Measurements from ENCODE around the gene TTC9B.

DNA sequence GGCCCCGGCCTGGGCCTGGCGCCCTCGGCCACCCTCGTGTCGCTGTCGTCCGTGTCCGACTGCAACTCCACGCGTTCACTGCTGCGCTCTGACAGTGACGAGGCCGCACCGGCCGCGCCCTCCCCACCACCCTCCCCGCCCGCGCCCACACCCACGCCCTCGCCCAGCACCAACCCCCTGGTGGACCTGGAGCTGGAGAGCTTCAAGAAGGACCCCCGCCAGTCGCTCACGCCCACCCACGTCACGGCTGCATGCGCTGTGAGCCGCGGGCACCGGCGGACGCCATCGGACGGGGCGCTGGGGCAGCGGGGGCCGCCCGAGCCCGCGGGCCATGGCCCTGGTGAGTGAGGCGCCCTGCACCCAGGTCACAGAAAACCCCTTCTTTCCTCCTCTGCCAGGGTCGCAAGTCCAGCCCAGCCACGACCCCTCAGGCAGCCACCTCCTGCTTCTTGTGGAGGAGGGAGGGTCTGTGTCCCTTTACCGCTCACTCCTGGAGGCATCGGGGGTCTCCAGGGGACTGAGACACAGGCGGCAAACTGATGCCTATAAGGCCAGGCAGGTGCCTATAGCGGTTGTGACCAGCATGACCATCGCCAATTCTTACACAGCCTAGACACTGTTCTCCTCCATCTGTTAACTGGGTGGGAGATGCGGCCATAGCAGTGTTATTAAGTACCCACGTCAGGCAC, 4.2 kb downstream of the TTC9B start:
- no peak for TF ChIP-seq POLR2AphosphoS5 (IDR thresholded peaks at IDR 0.05; ENCODE audit: borderline replicate concordance, low read depth, low read length)
- no peak for TF ChIP-seq EZH2 (IDR thresholded peaks at IDR 0.05)
- TF ChIP-seq FOXP2 (optimal IDR thresholded peaks at IDR 0.05; ENCODE audit: control extremely low read depth, extremely low read length, insufficient read depth): no peak

Measured in SK-N-MC (cell line).